Activated effector memory CD4-positive, alpha-beta T cell treated with Interleukin-2 at 50 U/mL for 16 hours (primary cell): ENCODE results near the gene RPL18A.
"Not testable (repeated sequence)": the region's sequence is repeated elsewhere in the genome, so short reads cannot be mapped to it uniquely, and the experiment has no call there.

Source experiments
- DNase-seq: peaks from one replicate; pipeline ENCODE4 v3.0.0-alpha.2; 2020

Gene RPL18A

GRCh38 chr19:17866964-17867486 lies 7.3 kb downstream of the RPL18A start:
- no peak for DNase-seq

- DNase-seq = no peak
These were observed 9.0 kb downstream of the RPL18A start for GRCh38 chr19:17868669-17869068.

GRCh38 chr19:17869114-17869608 lies 9.5 kb downstream of the RPL18A start:
- DNase-seq = no peak

- DNase-seq = no peak
These were observed 11.5 kb downstream of the RPL18A start for GRCh38 chr19:17871032-17871877.

GRCh38 chr19:17871878-17872250 lies 12.2 kb downstream of the RPL18A start, which contains the start of gene SLC5A5:
Gene SLC5A5 (plus strand): TSS chr19:17871945. CDS start chr19:17872320, 375 bp downstream.
- DNase-seq = no peak

GRCh38 chr19:17872251-17873001 lies 12.7 kb downstream of the RPL18A start:
- DNase-seq = peak; percentile 51

- DNase-seq = peak; percentile 66
These were observed 14.4 kb downstream of the RPL18A start for GRCh38 chr19:17873786-17874757.

- no peak for DNase-seq
These were observed 15.0 kb downstream of the RPL18A start for GRCh38 chr19:17874758-17875135.

GRCh38 chr19:17877696-17878095 lies 18.0 kb downstream of the RPL18A start:
- DNase-seq = no peak

GRCh38 chr19:17879466-17879865 lies 19.8 kb downstream of the RPL18A start:
- no peak for DNase-seq

GRCh38 chr19:17881701-17882100 lies 22.0 kb downstream of the RPL18A start:
- DNase-seq = no peak

- DNase-seq = no peak
These were observed 24.1 kb downstream of the RPL18A start for GRCh38 chr19:17883627-17884410.

GRCh38 chr19:17886515-17886914 lies 26.8 kb downstream of the RPL18A start:
- DNase-seq = no peak

GRCh38 chr19:17887221-17887620 lies 27.5 kb downstream of the RPL18A start:
- DNase-seq = not testable (repeated sequence)

- no peak for DNase-seq
These were observed 28.6 kb downstream of the RPL18A start for GRCh38 chr19:17888260-17888659.

GRCh38 chr19:17889609-17890214 lies 30.0 kb downstream of the RPL18A start:
- DNase-seq = no peak

- no peak for DNase-seq
These were observed 34.1 kb downstream of the RPL18A start for GRCh38 chr19:17893766-17894165.

- no peak for DNase-seq
These were observed 43.0 kb downstream of the RPL18A start for GRCh38 chr19:17902701-17903100.

- DNase-seq = no peak
These were observed 48.5 kb downstream of the RPL18A start for GRCh38 chr19:17908244-17908643.

- DNase-seq = no peak
These were observed 49.5 kb downstream of the RPL18A start for GRCh38 chr19:17909003-17909732.
